SW 1271 (cell line): ENCODE results near the gene TGFBR2.
A peak's percentile ranks its signal among the peaks of the same experiment; 100 is the strongest.

Experiments used
- DNase-seq, 2 experiments: peaks; one replicate each; lab custom pipeline; 2025; lab: John Stamatoyannopoulos, UW

Gene TGFBR2

DNA sequence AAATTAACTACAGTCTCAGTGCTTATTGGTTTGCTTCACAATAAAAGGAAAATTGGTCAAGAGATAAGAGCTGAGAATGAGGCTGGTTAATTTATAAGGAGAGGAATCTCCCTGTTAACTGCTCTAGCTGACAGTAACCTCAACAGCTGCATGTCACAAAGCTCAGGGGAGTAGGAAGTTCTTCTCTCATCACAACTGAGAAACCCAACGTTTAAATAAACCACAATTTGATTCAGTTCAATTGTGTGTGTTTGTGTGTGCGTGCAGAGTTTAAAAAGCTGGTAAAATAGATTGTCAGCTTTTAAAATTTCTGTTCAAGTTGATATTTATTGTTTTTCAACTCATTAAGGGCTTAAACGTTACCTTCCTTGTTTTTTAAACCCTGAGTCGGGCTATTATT is 3.5 kb upstream of the TGFBR2 start:
- no peak for DNase-seq

DNA sequence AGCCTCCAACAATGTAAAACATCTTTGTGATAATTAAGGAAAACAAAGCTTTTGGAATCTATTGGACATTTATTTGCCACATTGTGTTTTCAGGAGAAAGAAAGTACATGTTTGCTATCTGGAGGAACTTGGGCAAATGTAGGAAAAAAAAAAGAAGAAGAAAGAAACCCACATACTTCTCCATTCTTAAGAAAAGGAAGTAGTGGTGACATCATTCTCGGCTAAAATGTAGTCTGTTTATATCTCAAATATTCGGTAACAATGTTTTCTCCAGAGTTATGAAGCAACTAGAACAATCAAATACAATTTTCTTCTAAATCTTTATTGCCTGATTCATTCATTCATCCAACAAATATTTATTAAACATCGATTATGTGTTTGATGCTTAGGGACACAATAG is 2.3 kb upstream of the TGFBR2 start:
- no peak for DNase-seq

DNA sequence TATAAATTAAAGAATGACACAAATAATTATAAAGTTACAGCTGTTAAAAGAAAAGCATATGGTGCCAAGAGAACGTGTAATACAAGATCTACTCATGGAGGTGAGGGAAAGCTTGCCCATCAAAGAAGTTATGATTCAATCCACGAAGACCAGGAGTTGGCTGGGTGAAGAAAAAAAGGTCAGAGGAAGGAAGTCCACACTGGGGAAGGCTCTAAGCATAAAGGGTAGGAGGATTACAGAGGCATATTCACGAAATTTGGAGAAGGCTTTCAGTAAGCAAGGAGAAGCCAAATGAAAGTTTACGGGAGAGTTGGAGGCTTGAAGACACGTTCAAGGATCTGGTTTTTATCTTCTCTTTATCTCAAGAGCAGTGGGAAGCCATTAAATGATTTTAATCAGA is 1.8 kb upstream of the TGFBR2 start:
- no peak for DNase-seq

DNA sequence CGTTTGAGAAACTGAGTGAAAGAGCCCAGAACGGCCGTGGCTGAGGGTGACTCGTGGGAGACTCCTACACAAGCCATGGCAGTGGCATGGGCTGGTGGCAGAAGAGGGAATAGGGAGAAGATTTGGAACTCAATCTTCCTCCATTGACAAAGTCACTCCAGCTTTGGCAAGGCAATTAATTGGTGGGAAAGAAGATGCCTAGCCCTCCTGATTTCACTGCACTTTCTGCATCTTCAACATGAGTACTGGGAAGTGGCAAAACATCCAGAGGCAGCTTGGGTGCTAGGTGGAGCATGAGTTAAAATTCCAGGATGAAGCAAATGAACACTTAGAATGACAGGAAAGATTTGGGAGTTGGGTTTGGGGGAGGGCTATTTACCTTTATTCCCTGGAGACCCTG is 1.4 kb upstream of the TGFBR2 start:
- no peak for DNase-seq

DNA sequence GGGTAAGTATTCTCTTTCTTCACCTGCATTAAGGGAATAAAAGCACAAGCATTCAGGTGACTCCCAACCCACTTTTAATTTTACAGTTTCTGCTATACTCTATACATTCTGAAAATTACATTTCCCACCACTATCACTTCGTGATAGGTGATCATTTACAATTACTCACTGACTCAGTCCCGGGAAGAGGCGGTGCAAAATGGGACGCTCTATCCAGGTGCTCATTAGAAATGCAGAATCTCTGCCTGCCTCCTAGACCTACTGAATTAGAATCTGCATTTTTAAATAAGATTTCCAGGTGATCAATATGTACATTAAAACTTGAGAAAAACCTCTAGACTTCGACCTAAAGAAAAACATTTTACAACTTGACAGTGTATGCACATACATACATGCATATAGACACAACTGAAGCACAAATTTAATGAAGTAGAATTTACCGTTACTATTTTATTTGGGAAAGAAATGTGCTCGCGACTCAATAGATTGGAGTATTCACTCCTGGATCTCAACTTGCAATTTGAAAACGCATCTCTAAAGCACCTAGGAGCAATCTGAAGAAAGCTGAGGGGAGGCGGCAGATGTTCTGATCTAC is 598 bp upstream of the TGFBR2 start:
- no peak for DNase-seq

DNA sequence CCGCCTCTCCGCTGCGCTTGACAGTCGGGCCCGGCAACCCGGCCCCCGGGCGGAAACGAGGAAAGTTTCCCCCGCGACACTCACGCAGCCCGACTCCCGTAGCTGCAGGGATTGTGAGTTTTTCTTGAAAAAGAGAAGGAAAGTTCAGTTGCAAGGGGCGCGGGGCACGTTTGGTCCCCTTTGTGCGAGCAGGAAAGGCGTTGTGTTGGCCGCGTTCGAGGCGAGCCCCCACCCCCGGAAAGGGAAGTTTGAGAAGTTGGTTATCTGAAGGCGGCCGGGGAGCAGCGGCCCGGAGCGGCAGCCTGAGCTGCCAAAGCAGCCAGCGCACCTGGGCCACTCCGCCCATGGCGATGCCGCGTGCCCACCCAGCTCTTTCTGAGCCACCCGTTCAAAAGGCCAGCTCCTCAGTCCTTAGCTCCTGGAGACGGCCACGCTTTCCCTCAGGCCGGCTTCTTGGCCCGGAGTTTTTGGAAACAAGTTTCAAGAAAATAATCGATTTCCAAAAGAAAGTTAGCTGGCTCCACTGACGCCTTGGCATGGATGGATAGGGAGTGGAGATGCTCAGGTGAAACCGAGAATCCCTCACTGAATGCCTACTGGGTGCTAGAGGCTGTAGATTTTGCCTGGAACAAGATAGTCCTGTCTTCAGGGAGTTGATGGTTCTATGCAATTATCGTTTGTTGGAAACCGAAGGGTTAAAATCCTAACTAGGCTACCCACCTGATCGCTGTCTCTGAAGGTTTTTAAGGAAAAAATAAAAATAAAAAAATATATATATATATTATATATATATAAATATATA is 832 bp downstream of the TGFBR2 start:
- peak in 1 of 2 experiments; percentile 41 for DNase-seq

DNA sequence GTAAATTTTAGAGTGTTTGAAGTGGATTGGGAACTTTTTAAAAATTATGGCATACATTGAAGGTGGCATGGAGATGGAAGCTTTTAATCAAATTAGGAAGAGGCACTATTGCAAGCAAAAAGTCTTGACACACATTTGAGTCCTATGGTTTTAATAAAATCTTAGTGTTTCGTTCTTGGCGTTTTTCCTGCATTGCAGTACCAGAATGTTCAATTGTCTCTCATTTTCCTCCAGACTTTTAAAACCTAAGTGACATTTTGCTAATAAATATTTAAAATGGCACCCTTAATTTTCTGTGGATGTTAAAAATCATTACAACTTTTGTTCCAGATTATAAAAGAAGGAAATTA is 2.2 kb downstream of the TGFBR2 start:
- peak in 1 of 2 experiments; percentile 68 for DNase-seq

DNA sequence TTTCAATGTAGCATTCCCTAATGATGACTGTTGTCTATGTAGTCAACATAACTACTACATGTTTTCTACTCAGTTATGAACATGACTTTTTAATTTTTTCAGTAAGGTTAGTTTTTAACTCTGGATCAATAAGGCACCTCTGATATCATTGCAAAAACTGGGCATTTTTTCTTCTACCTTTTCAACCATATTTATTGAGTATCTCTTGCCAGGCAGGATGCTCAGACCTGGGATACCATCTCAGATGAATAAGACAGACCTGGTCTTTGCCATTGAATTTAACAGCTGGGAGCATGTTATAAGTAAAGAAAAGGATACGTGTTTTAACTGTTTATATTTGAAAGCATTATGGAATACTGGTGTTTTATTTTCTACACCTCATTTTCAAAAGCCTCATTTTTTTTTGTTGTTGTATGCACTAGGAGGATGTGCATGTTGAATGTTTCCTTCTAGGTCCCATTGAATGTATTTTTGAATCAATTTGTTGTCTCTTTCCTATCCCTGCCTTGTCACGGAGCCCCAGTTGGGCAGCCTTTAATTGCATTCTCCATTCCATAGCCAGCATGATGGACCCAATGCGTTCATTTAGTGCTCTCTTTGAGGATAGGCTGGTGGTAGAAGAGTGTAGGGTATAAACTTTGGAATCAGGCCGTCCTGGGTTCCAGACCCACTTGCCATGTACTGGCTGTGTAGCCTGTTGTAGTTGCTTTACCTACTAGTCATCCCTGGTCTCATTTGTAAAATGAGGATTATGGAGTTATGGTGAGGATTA is 3.7 kb downstream of the TGFBR2 start:
- DNase-seq, result peak in 1 of 2 experiments; percentile 47

DNA sequence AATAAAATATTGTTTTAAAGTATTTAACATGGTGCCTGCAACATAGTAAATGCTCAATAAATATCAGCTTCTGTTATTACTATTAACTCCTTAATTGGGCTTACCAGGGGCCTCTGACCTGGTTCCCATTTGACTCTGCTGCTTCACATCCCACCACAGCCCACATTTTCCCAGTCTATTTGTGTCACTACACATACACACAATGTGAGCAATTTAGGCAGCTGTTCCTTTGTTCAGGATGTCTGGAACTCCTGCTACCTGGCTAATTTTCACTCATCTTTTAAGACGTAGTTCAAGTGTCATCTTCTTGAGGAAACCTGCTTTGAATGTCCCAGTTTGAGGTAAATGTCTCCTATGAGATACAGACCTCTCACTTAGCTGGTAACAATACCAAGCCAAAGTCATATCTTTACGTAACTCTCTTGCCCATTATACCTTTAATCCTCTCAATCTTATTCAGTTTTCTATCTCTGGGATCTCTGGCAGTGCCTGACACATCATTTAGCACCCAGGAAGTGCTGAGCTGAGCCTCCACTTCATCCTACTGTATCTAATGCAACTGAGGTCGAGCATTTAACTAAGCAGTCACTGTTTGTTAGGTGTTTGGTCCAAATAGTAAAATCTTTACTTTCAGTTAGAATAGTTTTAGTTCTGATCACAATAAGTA is 4.4 kb downstream of the TGFBR2 start:
- peak in 1 of 2 experiments; percentile 48 for DNase-seq

DNA sequence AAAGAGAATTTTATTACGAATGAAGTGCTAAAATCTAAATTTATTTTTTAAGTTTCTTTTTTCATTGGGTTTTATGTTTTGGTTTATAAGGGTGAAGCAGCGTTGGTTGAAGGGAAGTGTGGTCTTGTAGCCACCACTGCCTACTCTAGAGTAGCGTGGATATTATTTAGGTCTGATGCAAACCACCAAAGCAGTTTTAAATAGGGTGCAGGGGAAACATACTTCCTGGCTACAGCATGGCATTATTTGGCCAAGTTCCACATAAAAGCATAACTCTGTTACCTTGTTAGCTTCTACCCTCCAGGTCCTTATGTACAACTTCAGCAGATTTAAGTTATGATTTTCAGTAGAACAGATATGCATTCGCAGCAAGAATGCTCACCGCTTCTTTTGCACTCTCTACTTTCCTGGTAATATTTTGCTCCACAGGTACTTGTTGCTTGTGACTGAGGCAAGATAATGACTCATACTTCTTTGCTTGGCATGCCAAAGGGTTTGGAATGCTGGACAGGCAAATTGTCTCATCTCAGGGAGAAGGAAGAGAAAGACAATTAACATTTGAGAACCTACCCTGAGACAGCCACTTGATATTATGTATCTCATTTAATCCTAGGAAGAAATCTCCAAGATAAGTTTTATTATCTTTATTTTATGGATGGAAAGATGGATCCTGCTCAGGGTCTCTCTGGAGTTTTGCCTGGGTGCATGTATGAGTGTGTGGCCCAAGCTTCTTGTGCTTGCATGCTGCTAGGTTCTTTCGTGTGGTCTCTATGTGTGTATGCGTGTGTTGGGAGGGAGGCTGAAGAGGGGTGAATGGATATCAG is 5.4 kb downstream of the TGFBR2 start:
- peak; percentile 47 to 81 for DNase-seq

DNA sequence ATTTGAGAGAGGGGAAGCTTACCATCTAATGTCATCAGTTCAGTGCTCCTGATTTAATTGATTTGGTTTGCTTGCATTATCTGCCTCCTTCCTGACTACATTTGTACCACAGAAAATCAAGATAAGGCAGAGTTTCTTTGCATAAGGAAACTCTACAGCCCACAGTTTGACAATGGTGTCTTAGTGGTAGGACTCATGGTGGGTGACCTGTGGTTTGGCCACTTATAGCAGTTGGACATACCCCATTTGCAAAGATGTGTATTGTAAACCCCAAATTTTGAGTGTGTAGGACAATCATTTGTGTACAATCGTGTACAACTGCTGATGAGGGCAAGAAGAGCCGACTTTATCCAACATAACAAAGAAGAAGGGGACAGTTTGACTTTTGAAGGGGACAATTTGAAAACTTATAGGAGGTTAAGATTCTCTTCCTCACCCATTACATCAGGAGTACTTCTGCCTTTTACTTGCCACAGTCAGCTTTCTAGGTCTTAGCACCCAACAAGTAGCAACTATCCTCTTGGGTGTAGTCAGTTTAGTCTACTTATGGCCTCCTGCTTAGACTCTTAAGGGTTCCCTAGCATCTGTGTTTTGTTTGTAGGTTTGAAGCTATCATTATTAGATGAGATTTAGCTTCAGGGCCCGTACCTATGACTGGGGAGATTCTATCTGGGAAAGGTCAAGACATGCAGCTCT is 6.2 kb downstream of the TGFBR2 start:
- DNase-seq, result no peak

DNA sequence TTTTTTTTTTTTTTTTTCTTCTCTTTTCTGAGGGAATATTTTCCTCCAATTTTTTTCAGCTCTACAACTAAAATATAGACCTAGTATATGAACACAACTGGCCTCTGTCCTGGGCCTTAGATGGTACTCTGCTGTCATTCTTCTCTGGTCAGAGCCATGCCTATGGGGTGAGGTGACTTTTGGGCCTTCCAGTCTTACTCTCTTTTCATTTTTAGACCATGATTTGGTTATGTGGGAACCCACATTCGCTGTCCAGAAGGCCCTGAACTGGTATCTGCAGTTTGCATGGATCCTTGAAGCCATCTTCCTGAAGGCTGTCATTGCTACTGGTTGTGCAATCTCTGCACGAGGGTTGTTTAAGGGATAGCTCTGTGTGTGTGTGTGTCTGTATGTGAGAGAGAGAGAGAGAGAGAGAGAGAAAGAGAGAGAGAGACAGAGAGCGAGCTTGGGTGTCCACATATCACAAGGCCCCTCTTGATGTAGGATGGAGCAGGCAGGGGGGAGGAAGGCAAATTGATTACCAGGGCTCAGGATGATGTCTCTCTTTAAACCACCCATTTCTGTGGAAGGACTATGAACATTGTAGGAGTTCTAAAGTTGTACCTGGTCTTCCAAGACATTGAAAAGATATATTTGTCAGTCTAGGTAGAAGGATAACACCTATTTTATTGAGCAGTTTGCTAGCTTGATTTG is 6.9 kb downstream of the TGFBR2 start:
- DNase-seq, result no peak

DNA sequence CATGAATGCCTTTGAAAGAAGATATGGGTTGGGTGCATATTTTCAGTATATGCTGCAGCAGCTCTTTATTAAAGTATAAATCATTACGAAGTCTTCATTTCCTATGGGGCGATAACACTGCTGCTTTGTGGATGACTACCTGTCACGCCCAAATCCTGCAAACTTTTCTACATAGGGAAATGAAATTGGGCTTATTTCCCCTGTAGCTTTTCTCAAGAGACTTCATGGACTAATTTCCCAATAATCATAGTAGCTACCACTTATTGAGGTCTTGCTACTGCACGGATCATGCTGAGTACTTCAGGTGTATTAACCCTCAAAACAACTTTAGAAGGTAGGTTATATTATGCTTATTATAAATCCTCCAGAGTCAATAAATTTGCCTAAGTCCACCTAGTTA is 8.0 kb downstream of the TGFBR2 start:
- no peak for DNase-seq

DNA sequence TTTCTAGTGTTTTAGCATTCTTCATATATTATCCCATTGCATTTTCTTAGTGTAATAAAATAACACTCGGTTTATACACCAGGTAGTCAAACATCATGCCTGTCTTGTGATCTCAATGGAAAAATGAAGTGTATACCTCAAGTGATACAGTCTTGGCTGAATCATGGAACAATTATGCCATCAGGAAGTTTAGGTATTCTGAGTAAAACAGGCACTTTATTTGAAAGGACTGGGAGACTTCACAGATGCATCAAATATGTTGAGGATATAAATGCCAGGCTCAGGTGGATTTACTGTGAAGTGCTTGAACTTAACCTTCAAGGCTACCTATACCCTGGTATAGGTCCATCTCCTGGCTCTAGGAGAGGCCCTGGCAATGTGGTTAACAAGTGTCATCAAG is 8.5 kb downstream of the TGFBR2 start:
- peak in 1 of 2 experiments; percentile 47 for DNase-seq

DNA sequence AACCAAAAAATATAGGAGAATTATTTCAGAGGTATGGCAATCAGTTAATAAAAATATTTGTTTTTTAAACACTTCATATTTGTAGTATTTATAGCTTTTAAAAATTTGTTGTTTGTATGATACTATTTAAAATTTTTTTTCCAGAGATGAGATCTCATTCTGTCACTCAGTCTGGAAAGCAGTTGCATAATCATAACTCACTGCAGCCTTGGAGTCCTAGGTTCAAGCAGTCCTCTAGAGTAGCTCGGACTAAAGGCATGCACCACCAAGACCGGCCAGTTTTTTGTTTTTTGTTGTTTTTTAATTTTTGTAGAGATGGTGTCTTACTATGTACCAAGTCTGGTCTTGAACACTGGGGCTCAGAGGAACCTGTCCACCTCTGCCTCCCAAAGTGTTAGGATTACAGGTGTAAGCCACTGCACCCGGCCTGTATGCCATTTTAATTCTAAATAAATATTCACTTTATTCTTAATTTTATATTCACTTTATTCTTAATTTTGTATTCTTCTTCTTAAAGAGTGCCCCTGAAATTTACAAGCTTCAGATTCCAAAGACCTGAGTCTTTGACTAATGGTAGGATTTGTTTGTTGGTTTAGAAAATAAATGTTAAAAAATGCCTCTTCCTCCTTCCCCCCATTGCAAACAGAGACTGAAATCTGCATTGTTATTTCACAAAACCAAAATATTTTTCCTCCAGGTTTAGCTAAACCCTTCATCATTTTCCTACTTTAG is 9.4 kb downstream of the TGFBR2 start:
- DNase-seq, result no peak

DNA sequence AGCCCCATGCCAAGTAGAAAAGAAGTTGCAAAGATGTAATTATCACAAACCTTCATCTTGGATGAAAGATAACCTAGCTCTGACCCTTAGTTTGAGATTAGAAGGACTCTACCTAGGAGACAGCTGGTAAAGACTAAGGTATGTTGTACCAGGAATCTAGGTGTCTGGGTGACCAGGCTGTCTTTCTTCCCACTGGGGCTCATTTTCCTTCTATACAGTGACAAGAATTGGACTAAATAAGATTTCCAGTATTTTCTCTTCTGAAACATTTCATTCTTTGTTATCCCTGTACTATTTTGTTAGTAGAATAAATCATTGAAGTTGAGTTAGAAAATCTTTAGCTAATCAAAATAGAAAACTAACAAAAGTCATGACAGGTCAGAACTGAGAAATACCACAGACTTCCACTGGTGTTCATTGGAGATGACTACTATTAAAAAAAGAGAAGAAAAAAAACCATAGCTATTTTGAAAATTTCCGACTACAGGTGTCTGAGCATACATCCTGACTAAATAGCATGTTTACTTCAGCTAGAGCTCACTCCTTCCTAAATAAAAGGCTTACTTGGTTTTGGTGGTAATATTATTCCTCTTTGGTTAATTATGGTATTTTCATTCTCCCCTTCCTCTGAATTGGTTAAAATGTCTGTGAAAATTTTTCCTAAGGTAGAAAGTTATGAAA is 10.1 kb downstream of the TGFBR2 start:
- DNase-seq, result no peak

DNA sequence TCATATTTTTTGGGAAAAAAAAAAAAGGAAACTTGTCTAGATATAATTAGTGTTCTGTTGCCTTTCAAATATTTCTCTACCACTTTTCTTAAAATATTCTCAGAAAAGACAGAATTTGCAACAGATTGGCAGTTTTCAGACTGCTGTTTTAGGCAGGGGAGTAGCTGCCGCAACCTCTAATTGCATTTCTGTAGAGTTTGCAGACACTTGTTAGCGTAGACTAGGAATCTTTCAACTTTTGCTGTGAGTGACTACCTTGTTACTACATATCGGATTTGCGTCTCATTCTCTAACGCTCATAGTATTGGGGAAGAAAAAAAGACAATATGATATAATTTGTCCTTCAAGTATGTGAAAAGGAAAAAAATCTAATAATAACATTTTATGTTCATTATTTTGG is 10.7 kb downstream of the TGFBR2 start:
- no peak for DNase-seq

DNA sequence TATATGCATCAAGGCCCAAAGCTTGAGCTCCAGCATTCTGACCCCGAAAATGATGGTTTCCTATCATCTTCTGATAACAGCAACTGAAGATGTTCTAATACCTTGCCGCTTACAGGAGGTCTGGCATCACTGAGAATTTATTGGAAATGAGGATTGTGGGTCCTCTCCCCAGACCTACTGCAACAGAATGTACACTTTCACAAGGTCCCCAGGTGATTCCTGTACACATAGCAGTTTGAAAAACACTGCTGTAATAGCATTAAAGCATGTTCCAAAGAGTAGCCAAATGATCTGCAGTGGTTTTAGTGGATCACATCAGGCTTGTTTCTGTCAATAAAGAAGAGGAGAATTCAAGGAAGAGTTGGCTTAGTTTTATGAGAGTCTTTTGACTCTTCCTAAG is 11.3 kb downstream of the TGFBR2 start:
- DNase-seq, result no peak

DNA sequence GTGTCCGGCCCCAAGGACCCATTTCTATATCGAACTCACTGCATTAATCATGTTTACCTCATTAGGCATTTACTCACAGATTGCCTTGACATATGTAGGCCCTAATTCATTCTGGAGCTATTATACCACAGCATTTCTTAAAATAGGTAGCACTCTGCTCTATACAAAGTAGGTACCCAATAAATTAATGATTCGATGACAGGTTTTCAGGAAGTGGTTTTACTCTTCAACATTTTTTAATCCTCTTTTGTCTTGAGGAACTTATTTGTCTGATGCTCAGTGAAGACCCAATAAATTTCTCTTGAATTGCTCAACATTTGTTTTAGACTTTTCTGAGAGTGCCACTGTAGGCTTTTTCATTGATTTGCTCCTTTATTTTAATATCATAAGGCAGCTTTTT is 12.1 kb downstream of the TGFBR2 start:
- no peak for DNase-seq
